Caco-2 (cell line): ENCODE data around the gene HIPK2. TPM values are rescaled to one million over a fixed set of nuclear protein-coding genes. Genes with fewer than 3 reads are reported as not detected.
A peak's percentile ranks its signal among the peaks of the same experiment; 100 is the strongest.

Experiments used
- BruUV-seq: library from RNA; stranded (reverse); fragments of 400-500 nt; replicated peaks from 2 replicates; lab custom pipeline; 2021; lab: Mats Ljungman, UMichigan
- CTCF ChIA-PET: fragments of 300-600 bp; sonication (Branson Sonifier 250); formaldehyde crosslinking; loops from one replicate; lab custom pipeline; 2022; ENCODE audit warnings: antibody characterized with exemption; lab: Charles Lee
- POLR2A ChIA-PET: fragments of 300-600 bp; sonication (Branson Sonifier 250); formaldehyde crosslinking; loops from one replicate; lab custom pipeline; 2022; ENCODE audit warnings: antibody characterized with exemption; lab: Charles Lee
- DNase-seq, 2 experiments: peaks; one replicate each; pipeline versions ENCODE4 v3.0.0 to v3.0.0-alpha.2; 2020 to 2022
- H3K27me3 ChIP-seq: replicated peaks from 2 replicates; pipeline ENCODE4 v1.6.0; 2011; ENCODE audit warnings: low read length; ENCODE audit not compliant: control insufficient read depth, insufficient read depth
- H3K36me3 ChIP-seq: 2 replicates; pipeline ENCODE4 v1.5.1; 2011; ENCODE audit warnings: low read length; ENCODE audit not compliant: control insufficient read depth, insufficient read depth
- H3K4me1 ChIP-seq: fragments of 250-450 bp; sonication (Bioruptor Pico); 2 replicates; pipeline ENCODE4 v1.5.1; 2020; ENCODE audit warnings: mild to moderate bottlenecking
- H3K4me3 ChIP-seq: 2 replicates; pipeline ENCODE4 v1.5.1; 2011; ENCODE audit warnings: low read depth, mild to moderate bottlenecking, control low read depth, low read length
- H3K9me3 ChIP-seq: fragments of 250-450 bp; sonication (Bioruptor Pico); 2 replicates; pipeline ENCODE4 v1.5.1; 2020; ENCODE audit warnings: mild to moderate bottlenecking, moderate library complexity
- H3K27ac Mint-ChIP-seq: one replicate; pipeline ENCODE4 v1.8.0; 2022; ENCODE audit warnings: mixed read lengths; ENCODE audit not compliant: unreplicated experiment
- H3K27me3 Mint-ChIP-seq: one replicate; pipeline ENCODE4 v1.8.0; 2022; ENCODE audit warnings: mixed read lengths; ENCODE audit not compliant: insufficient read depth, unreplicated experiment
- H3K36me3 Mint-ChIP-seq: one replicate; pipeline ENCODE4 v1.8.0; 2022; ENCODE audit warnings: mild to moderate bottlenecking, mixed read lengths; ENCODE audit not compliant: insufficient read depth, unreplicated experiment
- H3K4me1 Mint-ChIP-seq: one replicate; pipeline ENCODE4 v1.8.0; 2022; ENCODE audit warnings: low read depth, mixed read lengths; ENCODE audit not compliant: unreplicated experiment
- H3K4me3 Mint-ChIP-seq: one replicate; pipeline ENCODE4 v1.8.0; 2022; ENCODE audit warnings: mild to moderate bottlenecking, moderate library complexity, mixed read lengths; ENCODE audit not compliant: unreplicated experiment
- H3K9me3 Mint-ChIP-seq: one replicate; pipeline ENCODE4 v1.8.0; 2022; ENCODE audit warnings: mixed read lengths; ENCODE audit not compliant: unreplicated experiment
- intact Hi-C: fragments of 100-400 bp; cut with micrococcal nuclease; formaldehyde crosslinking; loops from one replicate; pipeline ENCODE4 v1.10.0; 2022; ENCODE audit not compliant: unreplicated experiment
- total RNA-seq: library from RNA; stranded (reverse); gene quantifications from 2 replicates; pipeline ENCODE4 v1.2.3, GENCODE V29; 2022
- TF ChIP-seq, protein P1 (sequence below), 2 experiments: fragments of 200-600 bp in 1 of 2; IDR thresholded peaks; 1 replicate in 1 of 2; 2 replicates in 1 of 2; pipeline versions ENCODE4 v1.5.1 to v1.8.0; 2011 to 2022; ENCODE audit warnings: antibody characterized with exemption in 1 of 2, control low read depth in 1 of 2, inconsistent platforms in 1 of 2, low read depth in 1 of 2, low read length in 1 of 2, mild to moderate bottlenecking in 1 of 2, moderate library complexity in 1 of 2; ENCODE audit not compliant: insufficient read depth in 1 of 2, severe bottlenecking in 1 of 2, unreplicated experiment in 1 of 2

HIPK2 gene
- total RNA-seq, 1 experiment from 2014 or later: 42.8 TPM

DNA sequence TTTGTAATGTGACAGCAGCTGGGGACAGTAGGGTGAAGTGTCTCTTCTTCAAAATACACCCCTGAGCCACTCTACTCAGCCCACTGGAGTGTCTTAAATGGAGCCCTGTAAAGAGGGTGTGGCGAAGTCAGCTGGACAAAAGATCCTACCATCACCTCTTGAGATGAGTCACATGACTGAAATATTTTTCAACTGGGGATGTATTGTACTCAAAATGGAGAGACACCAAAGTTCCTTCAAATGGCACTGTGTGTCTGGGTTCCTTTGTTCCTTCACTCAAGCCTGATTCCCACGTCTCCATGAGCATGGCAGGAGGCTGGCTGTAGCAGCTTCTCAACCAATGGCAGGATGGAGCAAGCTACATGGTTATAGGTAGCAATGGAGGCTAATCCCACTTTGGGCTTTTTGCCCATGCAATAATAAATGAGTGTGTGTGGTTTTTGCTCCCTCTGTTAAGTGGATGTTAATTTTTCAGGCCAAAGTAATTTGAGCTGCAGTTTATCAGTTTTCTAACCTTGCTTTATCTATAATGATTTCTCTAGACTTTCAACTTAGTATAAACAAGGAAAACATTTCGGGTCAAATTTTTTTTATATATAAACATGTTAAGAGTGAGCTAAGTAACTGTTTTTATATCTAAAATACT is 186.1 kb downstream of the HIPK2 start:
- Mint-ChIP-seq H3K27ac (no peak overlapping the region), H3K36me3 (peaks cover 6% of the 10 kb centered on the region), H3K9me3 (no peaks in the 10 kb centered on the region), H3K4me3 (no peak overlapping the region), H3K27me3 (no peaks in the 10 kb centered on the region), H3K4me1 (no peaks in the 10 kb centered on the region)
- Histone ChIP-seq H3K27me3 (no peaks in the 10 kb centered on the region), H3K9me3 (no peaks in the 10 kb centered on the region), H3K4me1 (no peaks in the 10 kb centered on the region), H3K36me3 (peaks cover 4% of the 10 kb centered on the region; the same call in 1 of the 2 replicates), H3K4me3 (no peak overlapping the region)
- DNase-seq: no peak
- no TSS peak for BruUV-seq
- TF ChIP-seq, protein P1, sequence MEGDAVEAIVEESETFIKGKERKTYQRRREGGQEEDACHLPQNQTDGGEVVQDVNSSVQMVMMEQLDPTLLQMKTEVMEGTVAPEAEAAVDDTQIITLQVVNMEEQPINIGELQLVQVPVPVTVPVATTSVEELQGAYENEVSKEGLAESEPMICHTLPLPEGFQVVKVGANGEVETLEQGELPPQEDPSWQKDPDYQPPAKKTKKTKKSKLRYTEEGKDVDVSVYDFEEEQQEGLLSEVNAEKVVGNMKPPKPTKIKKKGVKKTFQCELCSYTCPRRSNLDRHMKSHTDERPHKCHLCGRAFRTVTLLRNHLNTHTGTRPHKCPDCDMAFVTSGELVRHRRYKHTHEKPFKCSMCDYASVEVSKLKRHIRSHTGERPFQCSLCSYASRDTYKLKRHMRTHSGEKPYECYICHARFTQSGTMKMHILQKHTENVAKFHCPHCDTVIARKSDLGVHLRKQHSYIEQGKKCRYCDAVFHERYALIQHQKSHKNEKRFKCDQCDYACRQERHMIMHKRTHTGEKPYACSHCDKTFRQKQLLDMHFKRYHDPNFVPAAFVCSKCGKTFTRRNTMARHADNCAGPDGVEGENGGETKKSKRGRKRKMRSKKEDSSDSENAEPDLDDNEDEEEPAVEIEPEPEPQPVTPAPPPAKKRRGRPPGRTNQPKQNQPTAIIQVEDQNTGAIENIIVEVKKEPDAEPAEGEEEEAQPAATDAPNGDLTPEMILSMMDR (IDR thresholded peaks at IDR 0.05; ENCODE audit: insufficient read depth in 1 of 2, low read depth in 1 of 2, low read length in 1 of 2, severe bottlenecking in 1 of 2, unreplicated experiment in 1 of 2): no peak
- intact Hi-C loops: no loop called here
- CTCF ChIA-PET: no interaction called here
- POLR2A ChIA-PET: no interaction called here

DNA sequence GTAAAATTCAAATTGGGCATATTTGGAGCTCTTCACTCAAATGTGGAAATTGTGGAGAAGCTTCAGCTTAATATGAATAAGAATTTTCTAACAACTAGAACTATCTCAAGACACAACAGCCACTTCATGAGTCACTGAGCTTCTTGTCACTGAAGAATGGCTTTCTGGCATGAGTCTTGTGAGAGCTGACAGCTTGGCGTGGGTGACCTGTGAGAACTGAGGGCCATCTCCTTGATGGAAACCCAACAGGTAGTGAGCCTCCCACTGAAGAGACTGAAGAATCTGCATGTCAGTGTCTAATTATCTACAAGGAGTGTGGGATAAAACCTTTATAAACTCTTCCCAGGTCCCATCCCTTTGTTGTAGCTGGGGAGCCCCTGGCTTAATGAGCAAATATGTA is 188.3 kb downstream of the HIPK2 start:
- no peaks in the 10 kb centered on the region for H3K4me1 Mint-ChIP-seq
- no TSS peak for BruUV-seq
- Histone ChIP-seq H3K27me3 (no peaks in the 10 kb centered on the region), H3K36me3 (peaks cover 2% of the 10 kb centered on the region), H3K9me3 (no peaks in the 10 kb centered on the region), H3K4me1 (no peaks in the 10 kb centered on the region), H3K4me3 (no peak overlapping the region)
- no peaks in the 10 kb centered on the region for H3K27me3 Mint-ChIP-seq
- H3K9me3 Mint-ChIP-seq: no peaks in the 10 kb centered on the region
- CTCF ChIA-PET: interaction anchor here (1.4 kb wide), 1 partner anchor 13 kb away, joined by 6 read pairs; no protein-coding TSS in a partner anchor
- intact Hi-C loops: no loop called here
- H3K36me3 Mint-ChIP-seq: no peaks in the 10 kb centered on the region
- H3K4me3 Mint-ChIP-seq: no peak overlapping the region
- no peak overlapping the region for H3K27ac Mint-ChIP-seq
- TF ChIP-seq, protein P1 (IDR thresholded peaks at IDR 0.05; ENCODE audit: insufficient read depth in 1 of 2, low read depth in 1 of 2, low read length in 1 of 2, severe bottlenecking in 1 of 2, unreplicated experiment in 1 of 2): no peak
- no peak for DNase-seq
- POLR2A ChIA-PET: interaction anchor here (0.7 kb wide), 1 partner anchor 194 kb away, joined by 3 read pairs; no protein-coding TSS in a partner anchor

DNA sequence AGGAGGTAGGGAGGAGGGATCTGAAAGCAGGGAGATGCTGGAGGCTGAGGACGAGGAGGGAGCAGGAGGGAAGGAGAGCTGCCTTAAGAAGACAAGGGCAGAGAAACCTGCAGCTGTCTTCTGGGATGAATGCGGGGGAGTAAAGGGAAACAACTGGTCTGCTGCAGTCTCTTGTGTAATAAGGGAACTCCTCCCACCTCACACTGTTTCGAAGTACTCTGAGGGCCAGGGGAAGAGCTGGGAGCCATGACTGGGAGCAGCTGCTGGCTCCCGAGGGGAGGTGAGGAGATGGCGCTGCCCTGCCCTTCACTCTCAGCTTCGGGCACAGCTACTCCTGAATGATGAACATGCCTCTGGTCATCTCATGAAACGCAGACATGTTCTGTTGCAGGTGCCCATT is 189.2 kb downstream of the HIPK2 start:
- TF ChIP-seq, protein P1 (IDR thresholded peaks at IDR 0.05; ENCODE audit: insufficient read depth in 1 of 2, low read depth in 1 of 2, low read length in 1 of 2, severe bottlenecking in 1 of 2, unreplicated experiment in 1 of 2): no peak
- Histone ChIP-seq H3K36me3 (peaks cover 2% of the 10 kb centered on the region), H3K27me3 (no peaks in the 10 kb centered on the region), H3K4me3 (no peak overlapping the region), H3K4me1 (no peaks in the 10 kb centered on the region), H3K9me3 (no peaks in the 10 kb centered on the region)
- Mint-ChIP-seq H3K4me3 (no peak overlapping the region), H3K9me3 (no peaks in the 10 kb centered on the region), H3K4me1 (no peaks in the 10 kb centered on the region), H3K27ac (no peak overlapping the region), H3K36me3 (no peaks in the 10 kb centered on the region), H3K27me3 (no peaks in the 10 kb centered on the region)
- ChIA-PET POLR2A (no interaction called here), CTCF (interaction anchor here (0.6 to 1.4 kb wide), 3 partner anchors 13 to 54 kb away, joined by 3 to 6 read pairs (median 5); no protein-coding TSS in a partner anchor)
- no TSS peak for BruUV-seq
- DNase-seq: peak in 1 of 2 experiments; percentile 16
- intact Hi-C loops: no loop called here
